NB4 (cell line): Measurements from ENCODE around the gene KDM5B.

Source experiments
- CTCF ChIP-seq: IDR thresholded peaks from one replicate; pipeline ENCODE4 v1.5.1; 2012; ENCODE audit warnings: low read depth, low read length
- POLR2A ChIP-seq: IDR thresholded peaks from 2 replicates; pipeline ENCODE4 v1.6.1; 2011; ENCODE audit warnings: mild to moderate bottlenecking; ENCODE audit not compliant: insufficient read length; ENCODE audit errors: extremely low read depth

- TF ChIP-seq CTCF (no peak), POLR2A (no peak)
These were observed 14.0 kb downstream of the KDM5B start for GRCh38 chr1:202794051-202794740.
